Measurements from ENCODE around the gene BAK1.

Gene BAK1

DNA sequence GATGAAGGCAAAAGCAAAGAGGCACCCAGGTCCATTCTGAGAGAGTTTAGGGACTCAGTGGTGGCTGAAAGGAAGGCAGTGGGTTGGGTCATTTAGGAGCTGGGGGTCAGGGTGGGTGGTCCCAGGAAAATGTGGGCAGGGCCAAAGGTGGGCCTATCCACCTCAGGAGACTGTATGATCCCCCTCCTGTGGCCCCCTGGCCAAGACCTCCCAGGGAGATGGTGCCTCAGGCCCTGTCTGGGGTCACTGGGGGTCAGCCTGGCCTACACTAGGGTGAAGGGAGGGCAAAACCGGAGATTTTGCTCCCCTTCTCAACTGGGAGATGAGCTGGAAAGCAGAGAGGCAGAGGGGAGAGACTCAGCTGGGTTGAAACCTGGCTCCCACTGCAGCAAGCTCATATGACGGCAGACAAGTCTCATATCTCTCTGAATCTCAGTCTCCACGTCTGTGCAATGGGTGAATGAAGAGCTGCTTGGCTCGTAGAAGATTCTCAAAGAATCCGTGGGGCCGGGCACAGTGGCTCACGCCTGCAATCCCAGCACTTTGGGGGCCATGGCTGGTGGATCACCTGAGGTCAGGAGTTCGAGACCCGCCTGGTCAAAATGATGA lies 11.5 kb upstream of the BAK1 start:
- no peak overlapping the region for H3K4me3 ChIP-seq (ENCODE audit: low read depth, low read length)
- TF ChIP-seq, protein P1, sequence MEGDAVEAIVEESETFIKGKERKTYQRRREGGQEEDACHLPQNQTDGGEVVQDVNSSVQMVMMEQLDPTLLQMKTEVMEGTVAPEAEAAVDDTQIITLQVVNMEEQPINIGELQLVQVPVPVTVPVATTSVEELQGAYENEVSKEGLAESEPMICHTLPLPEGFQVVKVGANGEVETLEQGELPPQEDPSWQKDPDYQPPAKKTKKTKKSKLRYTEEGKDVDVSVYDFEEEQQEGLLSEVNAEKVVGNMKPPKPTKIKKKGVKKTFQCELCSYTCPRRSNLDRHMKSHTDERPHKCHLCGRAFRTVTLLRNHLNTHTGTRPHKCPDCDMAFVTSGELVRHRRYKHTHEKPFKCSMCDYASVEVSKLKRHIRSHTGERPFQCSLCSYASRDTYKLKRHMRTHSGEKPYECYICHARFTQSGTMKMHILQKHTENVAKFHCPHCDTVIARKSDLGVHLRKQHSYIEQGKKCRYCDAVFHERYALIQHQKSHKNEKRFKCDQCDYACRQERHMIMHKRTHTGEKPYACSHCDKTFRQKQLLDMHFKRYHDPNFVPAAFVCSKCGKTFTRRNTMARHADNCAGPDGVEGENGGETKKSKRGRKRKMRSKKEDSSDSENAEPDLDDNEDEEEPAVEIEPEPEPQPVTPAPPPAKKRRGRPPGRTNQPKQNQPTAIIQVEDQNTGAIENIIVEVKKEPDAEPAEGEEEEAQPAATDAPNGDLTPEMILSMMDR (IDR thresholded peaks at IDR 0.05; ENCODE audit: borderline replicate concordance, insufficient read depth, low read depth, low read length), result no peak

DNA sequence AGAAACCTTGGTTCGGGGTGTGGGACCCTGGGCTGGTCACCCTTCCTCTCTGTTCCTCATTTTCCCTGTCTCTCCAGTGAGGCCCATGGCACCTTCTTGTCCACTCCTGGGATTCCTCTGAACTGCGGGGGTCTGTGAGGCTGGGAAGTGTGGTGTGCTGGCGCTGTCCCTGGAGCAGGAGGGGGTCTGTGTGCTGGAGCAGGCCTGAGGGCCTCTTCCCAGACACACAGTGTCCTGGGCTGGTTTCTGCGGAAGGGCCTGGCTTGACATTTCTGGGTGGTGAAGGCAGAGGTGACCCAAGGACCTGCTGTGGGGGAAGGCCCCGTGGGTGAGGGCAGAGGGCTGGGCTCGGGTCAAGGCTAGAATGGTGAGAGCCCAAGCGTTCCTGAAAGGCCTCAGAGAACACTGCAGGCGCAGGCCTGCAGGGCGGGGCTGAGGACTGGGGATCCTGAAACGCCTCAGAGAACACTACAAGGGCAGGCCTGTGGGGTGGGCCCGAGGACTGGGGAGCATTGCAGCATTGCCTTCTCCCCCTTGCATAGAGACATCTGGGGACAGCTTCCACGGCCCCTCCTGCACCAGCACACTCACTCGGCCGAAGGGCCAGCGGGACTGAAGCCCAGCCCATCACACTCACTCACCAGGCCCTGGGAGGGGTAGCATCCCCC lies 10.6 kb upstream of the BAK1 start:
- TF ChIP-seq, protein P1 (IDR thresholded peaks at IDR 0.05; ENCODE audit: borderline replicate concordance, insufficient read depth, low read depth, low read length), result 0 out of 2 replicates have a peak, but pooled peaks have one; percentile 6
- H3K4me3 ChIP-seq (ENCODE audit: low read depth, low read length), result no peak overlapping the region

DNA sequence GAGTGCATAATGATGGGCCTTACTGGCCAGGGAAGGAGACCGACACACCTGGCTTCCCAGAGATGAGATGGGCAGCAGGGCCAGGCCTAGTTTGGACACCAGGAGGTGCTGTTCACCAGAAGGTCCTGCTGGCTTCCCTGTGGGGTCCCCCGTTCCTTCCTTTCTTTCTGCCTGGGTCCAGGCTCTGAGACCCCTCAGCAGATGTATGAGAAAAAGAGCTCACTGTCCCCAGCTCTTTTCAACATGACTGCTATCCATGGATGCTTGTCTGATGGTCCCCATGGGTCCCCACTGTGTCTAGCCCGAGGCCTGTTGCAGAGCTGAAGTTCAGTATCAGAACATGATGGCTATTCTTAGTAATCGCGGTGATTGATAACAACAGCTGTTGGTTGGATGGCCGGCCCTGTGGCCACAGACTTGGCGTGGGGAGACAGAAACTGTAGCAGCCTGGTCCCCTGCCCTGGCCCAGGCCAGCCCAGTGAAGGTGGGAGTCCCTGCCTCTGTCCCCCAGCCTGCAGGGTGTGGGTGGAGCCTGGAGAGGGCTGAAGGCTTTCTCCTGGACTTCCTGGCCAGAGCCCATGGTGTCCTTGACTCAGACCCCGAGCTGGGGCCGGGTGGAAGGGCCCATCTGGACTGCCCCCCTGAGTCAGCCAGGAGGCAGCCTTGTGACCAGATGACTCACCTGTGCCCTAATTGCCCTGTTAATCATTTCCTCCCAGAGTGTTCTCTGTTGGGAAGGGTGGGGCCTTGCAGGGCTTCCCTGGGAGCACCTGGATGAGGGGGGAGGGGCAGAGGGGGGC lies 9.9 kb upstream of the BAK1 start:
- TF ChIP-seq, protein P1 (IDR thresholded peaks at IDR 0.05; ENCODE audit: borderline replicate concordance, insufficient read depth, low read depth, low read length), result peak; percentile 87
- no peak overlapping the region for H3K4me3 ChIP-seq (ENCODE audit: low read depth, low read length)

DNA sequence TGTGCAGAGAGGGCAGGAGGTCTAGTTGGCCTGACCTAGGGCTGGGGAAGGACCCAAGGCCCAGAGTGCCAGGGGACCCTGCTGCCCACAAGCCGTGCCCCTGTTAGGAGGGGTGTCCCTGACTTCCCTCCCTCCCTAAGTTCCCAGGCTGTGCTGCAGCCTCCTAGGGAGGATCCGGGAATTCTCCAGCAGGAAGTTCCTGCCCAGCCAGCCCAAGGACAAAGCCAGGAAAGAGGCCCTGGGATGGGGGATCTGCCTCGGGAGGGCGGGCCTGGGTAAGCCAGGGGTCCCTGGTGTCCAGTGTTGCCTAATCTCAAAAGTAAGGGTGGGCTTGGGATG lies 9.3 kb upstream of the BAK1 start:
- TF ChIP-seq, protein P1 (IDR thresholded peaks at IDR 0.05; ENCODE audit: borderline replicate concordance, insufficient read depth, low read depth, low read length), result no peak
- no peak overlapping the region for H3K4me3 ChIP-seq (ENCODE audit: low read depth, low read length)

DNA sequence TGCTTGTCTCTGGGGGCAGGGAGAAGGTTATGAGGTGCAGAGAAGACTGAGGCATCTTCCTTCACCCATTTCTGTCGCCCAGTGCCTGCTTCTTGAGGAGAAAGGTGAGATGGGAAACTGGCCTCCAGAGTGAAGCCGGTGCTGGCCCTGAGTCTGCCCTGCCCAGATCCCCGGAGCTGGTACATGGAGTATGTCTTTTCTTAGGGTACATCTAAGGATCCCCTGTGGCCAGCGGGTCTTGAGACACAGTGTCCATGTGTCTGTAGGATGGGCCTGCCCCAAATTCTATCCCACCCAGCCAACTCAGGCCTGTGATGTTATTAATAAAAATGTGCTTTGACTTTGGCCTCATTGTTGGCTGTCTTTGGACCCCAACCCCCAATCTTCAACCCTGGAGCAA lies 8.8 kb upstream of the BAK1 start:
- no peak overlapping the region for H3K4me3 ChIP-seq (ENCODE audit: low read depth, low read length)

DNA sequence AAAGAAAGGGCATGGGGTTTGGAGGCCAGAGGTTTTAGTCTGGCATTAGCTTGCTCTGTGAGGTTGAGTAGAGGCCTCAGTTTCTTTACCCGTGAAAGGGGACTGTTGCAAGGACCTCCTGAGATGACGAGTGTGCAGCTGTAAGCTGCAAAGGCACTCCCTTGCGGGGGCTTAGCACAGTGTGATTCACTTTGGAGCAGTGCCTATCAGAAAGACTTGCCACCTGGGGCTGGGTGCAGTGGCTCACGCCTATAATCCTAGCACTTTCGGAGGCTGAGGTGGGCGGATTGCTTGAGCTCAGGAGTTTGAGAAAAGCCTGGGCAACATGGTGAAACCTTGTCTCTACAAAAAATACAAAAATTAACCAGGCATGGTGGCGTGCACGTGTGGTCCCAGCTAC lies 7.5 kb upstream of the BAK1 start:
- TF ChIP-seq, protein P1 (IDR thresholded peaks at IDR 0.05; ENCODE audit: borderline replicate concordance, insufficient read depth, low read depth, low read length), result no peak
- no peak overlapping the region for H3K4me3 ChIP-seq (ENCODE audit: low read depth, low read length)

More for the DNA sequence above, 8.8 kb upstream of the BAK1 start:
- TF ChIP-seq, protein P1 (IDR thresholded peaks at IDR 0.05; ENCODE audit: borderline replicate concordance, insufficient read depth, low read depth, low read length), result no peak

Data from GM12875 (cell line).